GM18868 (cell line): ENCODE results near the gene IL3.

Experiments used
- ATAC-seq: cut with Tn5 transposase; IDR thresholded peaks from one replicate; pipeline ENCODE4 v1.9.1; 2021; ENCODE audit warnings: mild to moderate bottlenecking, moderate library complexity; ENCODE audit not compliant: unreplicated experiment

The IL3 gene

GRCh38 chr5:132072070-132072469 lies 11.6 kb downstream of the IL3 start:
- no peak for ATAC-seq

GRCh38 chr5:132072528-132072927 lies 12.1 kb downstream of the IL3 start:
- no peak for ATAC-seq

GRCh38 chr5:132073231-132074013 lies 13.0 kb downstream of the IL3 start, which contains the start of gene CSF2:
CSF2 (plus strand) TSS chr5:132073789; CDS start chr5:132073824, 35 bp downstream.
- no peak for ATAC-seq

GRCh38 chr5:132074091-132074771 lies 13.8 kb downstream of the IL3 start:
- ATAC-seq = no peak

DNA sequence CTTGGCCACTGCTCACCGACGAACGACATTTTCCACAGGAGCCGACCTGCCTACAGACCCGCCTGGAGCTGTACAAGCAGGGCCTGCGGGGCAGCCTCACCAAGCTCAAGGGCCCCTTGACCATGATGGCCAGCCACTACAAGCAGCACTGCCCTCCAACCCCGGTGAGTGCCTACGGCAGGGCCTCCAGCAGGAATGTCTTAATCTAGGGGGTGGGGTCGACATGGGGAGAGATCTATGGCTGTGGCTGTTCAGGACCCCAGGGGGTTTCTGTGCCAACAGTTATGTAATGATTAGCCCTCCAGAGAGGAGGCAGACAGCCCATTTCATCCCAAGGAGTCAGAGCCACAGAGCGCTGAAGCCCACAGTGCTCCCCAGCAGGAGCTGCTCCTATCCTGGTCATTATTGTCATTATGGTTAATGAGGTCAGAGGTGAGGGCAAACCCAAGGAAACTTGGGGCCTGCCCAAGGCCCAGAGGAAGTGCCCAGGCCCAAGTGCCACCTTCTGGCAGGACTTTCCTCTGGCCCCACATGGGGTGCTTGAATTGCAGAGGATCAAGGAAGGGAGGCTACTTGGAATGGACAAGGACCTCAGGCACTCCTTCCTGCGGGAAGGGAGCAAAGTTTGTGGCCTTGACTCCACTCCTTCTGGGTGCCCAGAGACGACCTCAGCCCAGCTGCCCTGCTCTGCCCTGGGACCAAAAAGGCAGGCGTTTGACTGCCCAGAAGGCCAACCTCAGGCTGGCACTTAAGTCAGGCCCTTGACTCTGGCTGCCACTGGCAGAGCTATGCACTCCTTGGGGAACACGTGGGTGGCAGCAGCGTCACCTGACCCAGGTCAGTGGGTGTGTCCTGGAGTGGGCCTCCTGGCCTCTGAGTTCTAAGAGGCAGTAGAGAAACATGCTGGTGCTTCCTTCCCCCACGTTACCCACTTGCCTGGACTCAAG lies 14.6 kb downstream of the IL3 start:
- no peak for ATAC-seq

GRCh38 chr5:132075719-132076077 lies 15.2 kb downstream of the IL3 start:
- no peak for ATAC-seq

DNA sequence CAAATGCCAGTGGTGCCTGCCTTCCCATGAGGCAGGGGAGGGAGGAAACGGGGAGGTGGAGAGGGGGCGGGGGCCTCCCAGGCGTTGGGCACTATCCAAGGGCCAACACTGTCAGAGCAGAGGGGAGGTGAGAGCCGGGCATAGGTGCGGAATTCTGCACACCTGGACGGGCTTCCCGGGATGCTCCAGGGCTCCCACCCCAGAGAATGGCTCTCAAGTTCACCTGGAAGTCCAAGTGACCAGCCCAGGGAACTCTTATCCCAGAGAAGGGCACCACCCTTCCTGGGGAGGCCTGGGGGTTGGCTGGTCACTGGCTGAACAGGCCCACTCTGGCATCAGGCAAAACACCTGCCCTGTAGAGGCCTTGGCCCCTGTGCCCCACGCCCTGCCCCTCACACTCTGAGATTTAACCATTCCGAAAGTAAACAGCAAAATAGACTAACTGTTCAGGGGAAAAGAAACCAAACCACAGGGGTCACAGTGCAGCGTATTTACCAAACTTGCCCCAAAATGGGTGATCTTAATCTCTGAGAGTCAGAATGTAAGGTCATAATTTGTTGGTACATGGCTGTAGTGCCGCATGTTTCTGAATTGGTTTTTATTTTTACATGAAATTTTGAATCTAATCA lies 15.9 kb downstream of the IL3 start:
- ATAC-seq = no peak

DNA sequence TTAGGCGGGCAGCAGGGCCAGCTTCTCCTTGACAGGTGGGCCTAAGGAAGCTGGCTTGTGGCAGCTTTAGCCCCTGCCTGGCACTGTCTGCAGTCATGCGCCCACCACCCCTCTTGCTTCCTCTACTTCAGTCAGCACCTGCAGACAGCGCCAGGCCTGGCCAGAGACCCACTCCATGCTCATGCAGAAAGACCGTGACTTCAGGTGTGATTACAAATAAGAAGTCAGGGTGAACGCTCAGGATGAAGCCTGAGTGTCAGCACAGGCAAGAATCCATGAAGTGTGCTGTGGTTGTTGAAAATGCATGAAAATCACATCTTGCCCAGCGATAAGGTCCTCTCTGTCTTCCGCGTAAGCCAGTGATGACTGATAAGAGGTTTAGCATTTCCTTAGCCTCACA lies 16.5 kb downstream of the IL3 start:
- no peak for ATAC-seq

GRCh38 chr5:132079081-132079480 lies 18.6 kb downstream of the IL3 start:
- ATAC-seq = no peak

- no peak for ATAC-seq
Observed at GRCh38 chr5:132079619-132080018, 19.2 kb downstream of the IL3 start.

DNA sequence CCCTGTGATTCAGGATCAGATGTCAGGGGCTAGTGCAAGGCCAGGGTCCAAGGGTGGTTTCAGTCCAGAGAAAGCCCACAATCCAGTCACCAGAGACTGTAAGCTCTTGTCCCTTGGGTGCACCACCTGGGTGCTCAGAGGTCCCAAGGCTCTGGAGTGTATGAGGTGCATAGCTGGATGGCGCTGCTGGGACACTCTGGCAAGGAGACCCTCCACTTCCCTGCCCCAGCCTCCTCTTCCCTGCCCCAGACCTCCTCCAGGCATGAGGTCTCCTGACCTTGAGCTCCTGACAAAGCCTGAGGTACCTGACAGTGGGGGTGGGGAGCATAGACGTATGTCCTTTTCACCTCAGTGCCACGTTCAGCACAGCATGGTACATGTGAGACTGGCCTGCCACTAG lies 20.1 kb downstream of the IL3 start:
- no peak for ATAC-seq

DNA sequence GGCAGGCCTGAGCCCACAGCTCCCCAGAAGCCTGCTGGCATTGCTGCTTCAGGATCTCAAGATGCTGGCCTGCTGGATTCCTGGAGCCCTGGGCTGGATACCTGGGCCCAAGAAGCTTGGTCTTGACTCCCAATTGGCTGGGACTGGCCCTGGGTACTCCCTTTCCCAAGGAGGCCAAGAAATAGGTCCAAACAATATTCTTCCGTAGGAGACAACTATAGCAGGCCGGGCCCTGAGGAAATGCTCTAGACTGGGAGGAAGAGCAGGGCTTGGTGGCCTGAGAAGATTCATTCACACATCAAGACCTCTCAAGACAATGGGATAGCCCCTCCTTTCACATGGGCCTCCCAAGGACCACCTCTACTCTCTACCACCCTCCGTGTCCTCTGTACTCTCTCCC lies 21.0 kb downstream of the IL3 start:
- no peak for ATAC-seq

- no peak for ATAC-seq
Observed at GRCh38 chr5:132082329-132083023, 22.0 kb downstream of the IL3 start.

DNA sequence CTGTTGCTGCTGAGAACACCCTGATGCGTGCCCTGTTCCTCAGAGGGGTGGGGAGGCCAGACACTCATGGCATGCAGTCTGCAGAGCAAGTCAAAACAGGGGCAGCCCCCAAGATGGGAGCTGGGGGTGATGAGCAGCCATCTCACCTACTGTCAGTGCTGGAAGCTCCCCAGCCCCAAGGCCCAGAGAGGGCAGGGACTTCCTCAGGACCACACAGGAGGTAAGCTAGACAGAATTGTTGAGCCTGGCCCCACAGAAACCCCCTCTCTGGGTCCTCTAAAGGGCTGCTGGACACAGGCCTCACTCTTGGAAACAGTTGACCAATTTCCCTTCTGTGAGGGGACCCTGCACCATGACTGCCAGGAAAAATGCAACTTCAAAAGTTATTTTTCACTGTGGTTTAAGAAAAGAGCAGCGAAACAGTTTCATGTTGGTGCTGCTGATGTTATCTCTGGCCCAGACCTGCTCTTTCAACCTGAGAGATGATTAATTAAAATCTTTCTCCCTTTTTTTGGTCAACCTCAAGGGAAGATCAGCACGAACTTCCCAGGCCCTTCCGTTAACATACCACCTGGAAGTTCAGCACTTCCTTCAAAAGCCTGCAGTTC lies 22.7 kb downstream of the IL3 start:
- peak; percentile 48 for ATAC-seq

DNA sequence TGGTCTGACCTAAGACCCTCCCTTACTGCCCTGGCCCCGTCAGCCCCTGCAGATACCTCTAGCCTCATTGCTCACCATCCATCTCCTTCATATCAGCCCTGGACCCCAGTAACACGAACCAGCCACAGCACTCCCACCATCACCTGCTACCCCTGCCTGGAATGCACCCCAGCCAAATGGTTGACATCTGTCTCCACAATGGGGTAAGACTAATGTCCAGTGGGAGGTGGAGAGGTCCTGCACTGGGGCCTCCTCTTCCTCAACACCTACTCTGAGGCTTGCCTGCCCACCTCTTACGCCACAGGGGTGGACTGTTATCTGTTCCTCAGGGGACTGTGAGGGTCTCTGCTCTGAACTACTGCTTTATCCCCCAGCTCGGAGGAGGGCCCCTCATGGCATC lies 25.2 kb downstream of the IL3 start:
- no peak for ATAC-seq

DNA sequence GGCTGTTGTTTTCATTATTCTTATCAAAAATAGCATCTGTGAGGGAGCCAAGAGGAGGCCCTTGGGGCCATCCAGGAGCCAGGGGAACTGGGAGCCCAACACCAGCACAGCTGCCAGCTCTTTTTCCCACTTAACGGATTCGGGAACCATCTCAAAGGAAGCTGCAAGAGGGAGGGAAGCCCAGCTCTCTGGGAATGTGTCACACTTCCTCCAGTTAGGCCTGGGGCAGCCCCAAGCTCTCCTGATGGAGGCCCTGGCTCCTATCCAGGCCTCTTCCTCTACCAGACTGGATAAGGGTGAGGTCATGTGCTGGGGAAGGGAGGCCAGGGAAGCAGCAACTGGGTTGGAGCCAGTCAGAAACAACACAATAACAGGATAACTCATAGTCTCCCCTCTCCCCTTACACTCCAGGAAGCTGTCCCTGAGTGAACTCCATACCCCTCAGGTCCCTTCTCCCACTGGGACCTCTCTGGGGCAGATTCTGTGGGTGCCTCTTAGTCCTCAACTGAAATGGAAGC lies 25.9 kb downstream of the IL3 start:
- no peak for ATAC-seq

DNA sequence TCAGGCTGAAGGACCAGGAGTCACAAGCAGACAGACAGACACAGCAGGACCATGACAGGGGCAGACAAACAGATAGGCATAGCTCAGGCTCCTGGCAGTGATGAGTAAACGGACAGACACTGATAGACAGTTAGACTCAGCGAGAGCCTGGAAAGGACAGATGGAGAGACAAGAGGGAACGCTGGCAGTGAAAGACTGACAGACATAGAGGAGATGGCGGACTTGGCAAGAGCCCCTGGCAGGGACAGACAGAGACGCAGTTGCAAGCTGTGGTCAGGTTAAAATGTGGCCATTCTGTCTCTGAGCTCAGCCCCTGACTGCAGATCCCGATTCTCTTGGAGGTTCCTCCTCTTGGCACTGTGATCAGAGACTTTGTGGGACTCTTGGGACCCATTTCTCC lies 26.7 kb downstream of the IL3 start:
- ATAC-seq = no peak

GRCh38 chr5:132087661-132088060 lies 27.2 kb downstream of the IL3 start:
- ATAC-seq = no peak

GRCh38 chr5:132089363-132089762 lies 28.9 kb downstream of the IL3 start:
- ATAC-seq = no peak

GRCh38 chr5:132090107-132090506 lies 29.7 kb downstream of the IL3 start:
- peak; percentile 53 for ATAC-seq
